Naive B cell (primary cell): ENCODE measurements around the gene RAN. TPM values are rescaled to one million over a fixed set of nuclear protein-coding genes. Genes with fewer than 3 reads are reported as not detected.
A peak's percentile ranks its signal among the peaks of the same experiment; 100 is the strongest.

Experiments
- ATAC-seq, 2 donors: fragments of 150-1000 bp; cut with Tn5 transposase; 2 replicates each; pipeline ENCODE4 v1.10.0; 2021; ENCODE audit warnings: low read depth in 2 of 2, mild to moderate bottlenecking in 2 of 2, moderate library complexity in 2 of 2
- DNase-seq: peaks from one replicate; pipeline ENCODE4 v3.0.0; 2022
- H3K27ac Mint-ChIP-seq, 6 donors: one replicate each; pipeline ENCODE4 v1.8.0; 2020 to 2022; ENCODE audit warnings: mild to moderate bottlenecking in 6 of 6, mixed read lengths in 6 of 6, moderate library complexity in 5 of 6, inconsistent platforms in 2 of 6
- H3K27me3 Mint-ChIP-seq, 3 donors: one replicate each; pipeline ENCODE4 v1.8.0; 2021 to 2022; ENCODE audit warnings: mixed read lengths in 3 of 3, mild to moderate bottlenecking in 1 of 3
- H3K36me3 Mint-ChIP-seq, 2 donors: one replicate each; pipeline ENCODE4 v1.8.0; 2020 to 2022; ENCODE audit warnings: mixed read lengths in 2 of 2, inconsistent platforms in 1 of 2, mild to moderate bottlenecking in 1 of 2
- H3K4me1 Mint-ChIP-seq, 3 donors: one replicate each; pipeline ENCODE4 v1.8.0; 2020 to 2022; ENCODE audit warnings: mixed read lengths in 3 of 3, inconsistent platforms in 1 of 3, mild to moderate bottlenecking in 1 of 3, moderate library complexity in 1 of 3
- H3K4me3 Mint-ChIP-seq, 8 donors: one replicate each; pipeline ENCODE4 v1.8.0; 2020 to 2022; ENCODE audit warnings: mild to moderate bottlenecking in 8 of 8, mixed read lengths in 8 of 8, moderate library complexity in 8 of 8, inconsistent platforms in 2 of 8
- H3K9me3 Mint-ChIP-seq, 7 donors: one replicate each; pipeline ENCODE4 v1.8.0; 2020 to 2022; ENCODE audit warnings: mixed read lengths in 7 of 7, mild to moderate bottlenecking in 5 of 7, inconsistent platforms in 2 of 7, moderate library complexity in 1 of 7
- polyA plus RNA-seq, 6 donors: library from polyadenylated mRNA; unstranded; fragments of 300-500 nt; fragmentation: Illumina TruSeq; gene quantifications; one replicate each; pipeline ENCODE4 v1.2.3, GENCODE V29; 2021; ENCODE audit warnings: low read depth in 6 of 6

The RAN gene
- 100 to 1,000 TPM; 454 to 580 (median 539) TPM for polyA plus RNA-seq

DNA sequence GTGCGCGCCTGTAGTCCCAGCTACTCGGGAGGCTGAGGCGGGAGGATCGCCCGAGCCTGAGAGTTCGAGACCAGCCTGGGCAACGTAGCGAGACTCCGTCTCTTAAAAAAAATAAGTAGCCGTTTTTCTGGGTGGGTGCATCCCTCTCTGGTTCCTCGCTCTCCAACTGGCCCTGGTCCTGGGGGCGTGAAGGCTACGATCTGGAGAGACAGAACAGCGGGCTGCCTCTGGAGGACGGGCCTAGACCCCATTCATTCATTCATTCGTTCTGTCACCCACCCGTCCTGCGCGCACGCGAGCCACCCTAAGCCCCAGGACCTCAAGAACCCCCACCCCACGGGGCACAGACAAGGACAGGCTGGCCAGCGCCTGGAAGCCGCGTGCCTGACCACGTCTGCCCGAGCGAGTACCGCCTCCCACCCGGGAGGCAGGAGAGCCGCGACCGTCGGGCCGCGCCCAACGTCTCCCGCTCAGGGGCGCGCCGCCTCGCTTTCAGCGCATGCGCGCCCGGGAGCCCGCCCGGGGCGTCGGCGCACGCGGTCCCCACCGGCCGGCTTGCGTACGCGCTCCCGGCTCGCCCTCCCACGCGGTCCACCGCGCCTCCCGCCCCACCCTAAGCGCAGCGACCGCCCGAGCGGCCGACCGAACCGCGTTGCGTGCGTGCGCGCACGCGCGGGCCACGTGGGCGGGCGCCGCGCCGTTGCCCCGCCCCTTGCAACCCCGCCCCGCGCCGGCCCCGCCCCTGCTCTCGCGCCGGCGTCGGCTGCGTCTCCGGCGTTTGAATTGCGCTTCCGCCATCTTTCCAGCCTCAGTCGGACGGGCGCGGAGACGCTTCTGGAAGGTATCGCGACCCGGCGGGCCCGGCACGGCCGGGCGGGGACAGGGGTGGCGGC, at the start of gene RAN:
TSS of gene RAN (plus strand) at position 781 of the 893 bp plus-strand sequence. CDS start 528 bp downstream, outside the sequence.
- H3K27ac Mint-ChIP-seq: peak within 1 kb of the TSS; percentile 82 to 97 (median 94)
- H3K9me3 Mint-ChIP-seq: no peaks in the 10 kb centered on the region
- ATAC-seq: peak; percentile 78 to 83
- peak within 1 kb of the TSS; percentile 86 to 95 (median 90) for H3K4me3 Mint-ChIP-seq
- H3K27me3 Mint-ChIP-seq: no peaks in the 10 kb centered on the region
- peak; percentile 92 for DNase-seq
- H3K36me3 Mint-ChIP-seq: peaks cover 9 to 20% of the 10 kb centered on the region in 2 donors
- peaks cover 28 to 41% (median 30%) of the 10 kb centered on the region in 3 donors for H3K4me1 Mint-ChIP-seq

DNA sequence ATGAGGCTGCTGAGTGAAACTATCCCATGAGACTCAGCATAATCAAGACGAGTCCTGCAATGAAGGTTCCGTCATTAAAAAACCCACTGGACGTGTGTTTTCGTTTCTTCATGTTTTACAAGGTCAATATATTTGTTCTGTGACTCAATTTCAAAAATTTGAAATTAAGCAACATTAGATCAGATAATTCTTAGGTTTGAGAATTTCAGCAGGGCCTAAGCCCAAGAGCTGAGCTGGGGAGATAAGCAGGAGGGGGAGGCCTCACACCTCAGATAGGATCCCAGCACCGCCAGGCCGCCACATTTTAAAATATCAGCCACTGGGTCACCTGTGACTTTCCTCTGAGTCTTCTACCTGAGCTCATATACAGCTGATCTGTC, 46.1 kb upstream of the RAN start:
- H3K36me3 Mint-ChIP-seq: peaks cover 0 to 6% of the 10 kb centered on the region in 2 donors
- no peaks in the 10 kb centered on the region for H3K27me3 Mint-ChIP-seq
- H3K4me1 Mint-ChIP-seq: peaks cover 8 to 13% (median 10%) of the 10 kb centered on the region in 3 donors
- no peak for DNase-seq
- no peaks in the 10 kb centered on the region for H3K9me3 Mint-ChIP-seq
- peak overlapping the region in 1 of 6 donors; percentile 49 for H3K27ac Mint-ChIP-seq
- H3K4me3 Mint-ChIP-seq: no peak overlapping the region
- no peak for ATAC-seq

DNA sequence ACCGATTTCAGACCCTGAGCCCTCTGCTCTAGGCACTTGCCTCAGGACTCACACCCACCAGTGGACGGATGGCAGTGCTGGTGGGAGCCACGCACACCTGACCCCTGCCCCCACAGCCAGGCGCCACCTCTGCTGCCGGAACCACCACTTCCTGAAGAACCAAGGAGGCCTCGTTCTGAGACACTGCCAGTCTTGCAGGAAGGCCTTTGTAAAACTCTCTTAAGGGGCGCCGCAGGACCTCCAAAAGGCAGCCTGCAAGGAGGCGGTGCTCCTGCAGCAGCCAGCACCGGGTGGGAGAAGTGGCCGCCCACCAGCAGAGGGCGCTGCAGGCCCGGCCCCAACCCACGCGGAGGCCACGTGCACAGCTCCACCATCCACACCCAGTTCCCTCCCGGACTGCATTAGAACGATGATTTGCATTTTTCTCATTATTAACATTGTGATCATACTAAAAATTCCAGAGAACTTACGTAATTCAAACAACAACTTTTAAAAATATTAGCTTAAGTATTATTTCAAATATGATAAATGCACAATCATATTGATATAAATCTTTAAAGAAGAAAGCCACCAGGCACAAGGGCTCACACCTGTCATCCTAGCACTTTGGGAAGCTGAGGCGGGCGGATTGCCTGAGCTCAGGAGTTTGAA, 45.6 kb upstream of the RAN start:
- peaks cover 0 to under 1% of the 10 kb centered on the region in 2 donors for H3K36me3 Mint-ChIP-seq
- H3K9me3 Mint-ChIP-seq: no peaks in the 10 kb centered on the region
- ATAC-seq (peak; percentile 59 to 70), DNase-seq (peak; percentile 15)
- H3K27ac Mint-ChIP-seq: peak overlapping the region in 1 of 6 donors; percentile 18
- H3K4me3 Mint-ChIP-seq: no peak overlapping the region
- peaks cover 8 to 13% (median 10%) of the 10 kb centered on the region in 3 donors for H3K4me1 Mint-ChIP-seq
- H3K27me3 Mint-ChIP-seq: no peaks in the 10 kb centered on the region

DNA sequence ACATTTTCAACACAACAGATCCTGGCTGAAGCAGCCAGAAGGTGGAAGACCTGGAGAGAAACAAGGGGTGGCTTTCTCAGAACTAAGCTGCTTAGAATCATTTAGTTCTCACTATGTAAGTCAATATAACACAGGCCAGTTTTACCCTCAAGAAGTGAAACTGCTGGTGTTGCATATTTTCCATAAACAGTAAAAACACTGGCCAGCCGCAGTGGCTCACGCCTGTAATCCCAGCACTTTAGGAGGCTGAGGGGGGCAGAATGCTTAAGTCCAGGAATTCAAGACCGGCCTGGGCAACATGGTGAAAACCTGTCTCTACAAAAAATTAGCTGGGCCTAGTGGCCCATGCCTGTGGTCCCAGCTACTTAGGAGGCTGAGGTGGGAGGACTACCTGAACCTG, 44.4 kb upstream of the RAN start:
- Mint-ChIP-seq H3K4me3 (no peak overlapping the region), H3K27ac (peak overlapping the region in 1 of 6 donors; percentile 68), H3K9me3 (no peaks in the 10 kb centered on the region), H3K4me1 (peaks cover 10 to 13% (median 10%) of the 10 kb centered on the region in 3 donors), H3K36me3 (no peaks in the 10 kb centered on the region), H3K27me3 (no peaks in the 10 kb centered on the region)
- no peak for ATAC-seq
- no peak for DNase-seq

DNA sequence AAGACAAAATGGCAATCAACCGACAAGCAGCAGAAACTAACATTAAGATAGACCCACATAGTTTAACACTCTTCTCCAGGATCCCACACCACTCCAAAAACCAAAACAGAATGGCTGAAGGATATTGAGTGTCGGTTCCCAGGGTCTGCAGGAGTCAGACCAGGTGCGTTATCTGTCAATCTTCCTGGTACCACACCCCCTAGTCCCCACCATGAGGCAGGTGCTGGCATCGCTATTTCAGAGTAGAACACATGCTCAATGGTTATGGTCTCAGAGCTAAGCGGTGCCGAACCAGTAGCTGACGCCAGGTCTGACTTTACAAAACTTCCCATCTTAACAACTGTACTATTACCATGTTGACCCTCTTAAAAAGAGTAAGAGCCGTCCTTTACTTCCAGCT, 43.0 kb upstream of the RAN start:
- H3K4me1 Mint-ChIP-seq: peaks cover 6 to 14% (median 10%) of the 10 kb centered on the region in 3 donors
- H3K36me3 Mint-ChIP-seq: no peaks in the 10 kb centered on the region
- DNase-seq (no peak), ATAC-seq (no peak)
- H3K9me3 Mint-ChIP-seq: no peaks in the 10 kb centered on the region
- H3K27ac Mint-ChIP-seq: no peak overlapping the region
- H3K4me3 Mint-ChIP-seq: no peak overlapping the region
- H3K27me3 Mint-ChIP-seq: no peaks in the 10 kb centered on the region

DNA sequence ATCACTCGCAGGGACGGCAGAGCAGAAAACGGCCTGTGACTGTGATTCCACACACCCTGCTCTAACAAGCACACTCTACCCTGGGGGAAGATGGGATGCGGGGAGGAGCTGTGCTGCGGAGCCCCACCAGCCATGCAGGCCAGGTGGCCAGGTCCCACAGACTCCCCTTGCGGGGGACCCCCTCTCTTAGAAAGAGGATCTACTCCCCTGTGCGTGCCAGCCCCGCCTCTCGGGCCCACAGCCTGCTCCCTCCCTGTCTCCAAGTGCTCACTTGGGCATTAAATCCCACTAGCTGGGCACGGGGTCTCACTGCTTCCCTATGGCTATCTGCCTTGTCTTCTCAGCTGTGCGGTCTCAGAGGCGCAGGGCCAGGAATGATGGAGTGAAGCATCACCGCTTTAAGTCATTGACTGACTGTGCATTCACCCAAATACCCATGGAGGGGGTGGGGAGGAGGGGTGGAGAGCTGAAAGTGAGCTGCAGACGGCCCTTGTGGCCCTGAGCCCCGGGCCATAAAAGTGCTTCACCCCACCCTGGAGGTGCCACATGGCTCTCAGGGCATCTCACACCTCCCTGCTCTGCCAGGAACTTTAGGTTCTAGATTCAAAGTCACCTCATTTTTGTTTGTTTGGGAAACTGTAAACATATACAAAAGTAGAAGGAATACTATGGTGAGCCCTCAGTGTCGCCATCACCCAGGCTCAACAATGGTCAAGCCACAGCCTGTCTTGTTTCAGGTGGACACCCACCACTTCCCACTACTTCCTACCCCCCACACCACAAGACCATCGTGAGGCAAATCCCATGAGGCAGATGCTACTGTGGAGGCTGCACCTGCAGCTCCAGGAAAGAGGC, 42.2 kb upstream of the RAN start:
- Mint-ChIP-seq H3K4me3 (no peak overlapping the region), H3K4me1 (peaks cover 6 to 14% (median 13%) of the 10 kb centered on the region in 3 donors), H3K36me3 (no peaks in the 10 kb centered on the region), H3K27ac (peak overlapping the region in 2 of 6 donors; percentile 54 to 59), H3K27me3 (no peaks in the 10 kb centered on the region), H3K9me3 (no peaks in the 10 kb centered on the region)
- no peak for ATAC-seq
- no peak for DNase-seq

DNA sequence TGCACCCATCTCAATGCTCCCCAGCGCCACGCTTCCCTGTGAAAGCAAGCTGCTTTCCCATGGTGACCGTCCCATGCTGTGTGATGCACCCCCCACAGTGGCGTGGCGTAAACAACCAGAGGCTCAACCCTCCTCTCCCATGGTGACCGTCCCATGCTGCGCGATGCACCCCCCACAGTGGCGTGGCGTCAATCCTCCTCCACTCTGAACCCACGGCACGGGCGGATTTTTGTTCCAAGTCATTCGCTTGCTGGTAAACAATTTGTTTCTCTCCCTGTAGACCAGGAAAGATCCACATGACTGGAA, 41.7 kb upstream of the RAN start:
- no peaks in the 10 kb centered on the region for H3K36me3 Mint-ChIP-seq
- no peaks in the 10 kb centered on the region for H3K27me3 Mint-ChIP-seq
- H3K9me3 Mint-ChIP-seq: no peaks in the 10 kb centered on the region
- peaks cover 6 to 17% (median 14%) of the 10 kb centered on the region in 3 donors for H3K4me1 Mint-ChIP-seq
- ATAC-seq (no peak), DNase-seq (no peak)
- peak overlapping the region in 3 of 6 donors; percentile 54 to 87 (median 59) for H3K27ac Mint-ChIP-seq
- no peak overlapping the region for H3K4me3 Mint-ChIP-seq

DNA sequence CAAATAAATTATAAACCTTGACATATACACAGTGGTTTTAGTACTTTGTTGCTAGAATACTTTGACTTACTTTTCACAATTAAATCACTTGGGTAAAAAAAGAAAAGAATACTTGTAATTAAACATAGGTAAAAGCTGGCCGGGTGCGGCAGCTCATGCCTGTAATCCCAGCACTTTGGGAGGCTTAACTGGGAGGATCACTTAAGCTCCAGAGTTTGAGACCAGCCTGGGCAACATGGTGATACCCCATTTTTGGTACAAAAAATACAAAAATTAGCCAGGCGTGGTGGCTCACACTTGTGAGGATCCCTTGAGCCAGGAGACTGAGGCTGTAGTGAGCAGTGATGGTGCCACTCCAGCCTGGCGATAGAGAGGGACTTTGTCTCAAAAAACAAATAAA, 40.6 kb upstream of the RAN start:
- DNase-seq (no peak), ATAC-seq (no peak)
- no peaks in the 10 kb centered on the region for H3K36me3 Mint-ChIP-seq
- no peak overlapping the region for H3K4me3 Mint-ChIP-seq
- no peaks in the 10 kb centered on the region for H3K27me3 Mint-ChIP-seq
- H3K27ac Mint-ChIP-seq: no peak overlapping the region
- H3K9me3 Mint-ChIP-seq: no peaks in the 10 kb centered on the region
- H3K4me1 Mint-ChIP-seq: peaks cover 6 to 17% (median 14%) of the 10 kb centered on the region in 3 donors

DNA sequence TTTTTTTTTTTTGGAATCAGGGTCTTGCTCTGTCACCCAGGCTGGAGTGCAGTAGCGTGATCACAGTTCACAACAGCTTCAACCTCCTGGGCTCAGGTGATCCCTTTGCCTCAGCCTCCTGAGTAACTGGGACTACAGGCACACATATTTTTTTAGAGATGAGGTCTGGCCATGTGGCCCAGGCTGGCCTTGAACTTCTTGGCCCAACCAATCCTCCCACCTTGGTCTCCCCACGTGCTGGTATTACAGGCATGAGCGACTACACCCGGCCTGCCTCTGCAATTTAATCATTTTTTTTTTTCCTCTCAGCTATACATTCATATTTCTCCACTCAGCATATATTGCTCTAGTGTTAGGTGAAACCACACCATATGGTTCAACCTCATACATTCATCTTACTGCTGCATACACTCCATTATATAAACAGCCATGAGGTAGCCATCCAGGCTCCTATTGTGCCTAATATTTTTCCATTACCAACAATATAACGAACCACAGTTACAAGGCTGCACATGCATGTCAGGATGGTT, 39.9 kb upstream of the RAN start:
- H3K36me3 Mint-ChIP-seq: no peaks in the 10 kb centered on the region
- ATAC-seq (no peak), DNase-seq (no peak)
- H3K27me3 Mint-ChIP-seq: no peaks in the 10 kb centered on the region
- H3K4me3 Mint-ChIP-seq: no peak overlapping the region
- peak overlapping the region in 1 of 6 donors; percentile 82 for H3K27ac Mint-ChIP-seq
- no peaks in the 10 kb centered on the region for H3K9me3 Mint-ChIP-seq
- peaks cover 6 to 17% (median 14%) of the 10 kb centered on the region in 3 donors for H3K4me1 Mint-ChIP-seq

DNA sequence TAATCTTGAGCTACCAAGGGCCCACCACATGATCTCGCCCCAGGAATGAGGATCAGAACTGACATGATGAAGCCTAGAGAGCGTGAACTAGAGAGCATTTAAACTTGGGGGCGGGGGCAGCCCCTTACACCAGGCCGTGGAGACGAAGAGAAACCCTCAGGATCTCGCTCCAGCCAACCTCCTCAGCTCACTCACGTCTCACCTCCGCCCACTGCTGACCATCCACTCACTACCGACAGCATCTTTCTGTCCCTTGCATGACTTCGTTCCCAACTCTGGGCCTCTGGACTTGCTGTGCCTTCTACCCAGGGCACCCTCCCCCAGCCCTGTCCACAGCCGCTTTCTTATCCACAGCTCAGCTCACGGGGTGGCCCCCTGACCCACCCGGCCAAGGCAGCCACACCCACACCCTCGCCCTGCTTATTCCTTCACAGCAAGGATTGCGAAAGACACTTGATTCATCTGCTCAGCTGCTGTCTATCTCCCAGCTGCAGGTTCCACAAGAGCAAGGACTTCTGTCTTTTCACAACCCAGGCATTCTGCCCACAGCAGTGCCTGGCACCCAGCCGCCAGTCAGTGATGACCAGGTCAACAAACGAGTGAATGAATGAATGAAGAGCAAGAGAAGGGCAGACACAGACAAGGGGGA, 39.2 kb upstream of the RAN start:
- H3K4me3 Mint-ChIP-seq: peak overlapping the region in 1 of 8 donors; percentile 52
- ATAC-seq: no peak
- no peaks in the 10 kb centered on the region for H3K36me3 Mint-ChIP-seq
- no peak for DNase-seq
- peak overlapping the region in 1 of 6 donors; percentile 57 for H3K27ac Mint-ChIP-seq
- no peaks in the 10 kb centered on the region for H3K9me3 Mint-ChIP-seq
- peaks cover 6 to 20% (median 14%) of the 10 kb centered on the region in 3 donors for H3K4me1 Mint-ChIP-seq
- no peaks in the 10 kb centered on the region for H3K27me3 Mint-ChIP-seq

DNA sequence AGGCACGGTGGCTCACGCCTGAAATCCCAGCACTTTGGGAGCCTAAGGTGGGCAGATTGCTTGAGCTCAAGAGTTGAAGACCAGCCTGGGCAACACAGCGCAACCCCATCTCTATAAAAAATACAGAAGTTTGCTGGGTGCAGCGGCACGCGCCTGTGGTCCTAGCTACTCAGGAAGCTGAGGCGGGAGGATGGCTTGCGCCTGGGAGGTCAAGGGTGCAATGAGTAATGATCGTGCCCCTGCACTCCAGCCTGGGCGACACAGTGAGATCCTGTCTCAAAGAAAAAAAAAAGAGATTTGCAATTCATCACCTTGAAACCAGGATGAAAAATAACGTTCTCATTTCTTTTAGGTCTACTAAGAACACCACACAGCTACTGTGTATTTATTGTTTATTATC, 36.9 kb upstream of the RAN start:
- ATAC-seq: no peak
- Mint-ChIP-seq H3K36me3 (no peaks in the 10 kb centered on the region), H3K27me3 (no peaks in the 10 kb centered on the region), H3K4me1 (peaks cover 19 to 32% (median 19%) of the 10 kb centered on the region in 3 donors), H3K4me3 (no peak overlapping the region), H3K27ac (no peak overlapping the region), H3K9me3 (no peaks in the 10 kb centered on the region)
- DNase-seq: no peak

DNA sequence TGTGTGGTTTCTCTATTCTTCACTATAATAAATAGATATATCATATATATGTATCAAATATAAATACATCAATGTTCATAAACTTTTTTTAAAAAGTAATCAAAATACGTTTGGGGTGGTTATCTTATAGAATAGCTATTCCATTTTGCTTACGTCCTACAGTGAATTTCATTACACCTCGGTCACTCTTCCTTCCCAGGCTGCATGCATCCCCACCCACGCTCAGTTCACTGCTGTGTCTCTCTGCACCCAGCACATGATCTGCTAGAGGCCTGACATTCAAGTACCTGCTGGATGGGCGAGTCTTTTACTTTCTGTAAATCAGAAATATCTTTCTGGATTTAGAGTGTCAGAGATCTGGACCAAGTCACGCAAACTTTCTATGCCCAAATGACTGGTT, 36.4 kb upstream of the RAN start:
- H3K27me3 Mint-ChIP-seq: no peaks in the 10 kb centered on the region
- H3K9me3 Mint-ChIP-seq: no peaks in the 10 kb centered on the region
- ATAC-seq (no peak), DNase-seq (no peak)
- no peak overlapping the region for H3K27ac Mint-ChIP-seq
- peak overlapping the region in 1 of 8 donors; percentile 69 for H3K4me3 Mint-ChIP-seq
- H3K4me1 Mint-ChIP-seq: peaks cover 15 to 32% (median 16%) of the 10 kb centered on the region in 3 donors
- H3K36me3 Mint-ChIP-seq: no peaks in the 10 kb centered on the region
